Measurements from ENCODE around the gene SLC6A5. TPM values are rescaled to one million over a fixed set of nuclear protein-coding genes. Genes with fewer than 3 reads are reported as not detected.

The SLC6A5 gene
- total RNA-seq, 1 experiment from 2014 or later, result not detected

- peak; percentile 27 for DNase-seq (ENCODE audit: low read depth)
These were observed 2.9 kb upstream of the SLC6A5 start for GRCh38 chr11:20596205-20597153.

DNA sequence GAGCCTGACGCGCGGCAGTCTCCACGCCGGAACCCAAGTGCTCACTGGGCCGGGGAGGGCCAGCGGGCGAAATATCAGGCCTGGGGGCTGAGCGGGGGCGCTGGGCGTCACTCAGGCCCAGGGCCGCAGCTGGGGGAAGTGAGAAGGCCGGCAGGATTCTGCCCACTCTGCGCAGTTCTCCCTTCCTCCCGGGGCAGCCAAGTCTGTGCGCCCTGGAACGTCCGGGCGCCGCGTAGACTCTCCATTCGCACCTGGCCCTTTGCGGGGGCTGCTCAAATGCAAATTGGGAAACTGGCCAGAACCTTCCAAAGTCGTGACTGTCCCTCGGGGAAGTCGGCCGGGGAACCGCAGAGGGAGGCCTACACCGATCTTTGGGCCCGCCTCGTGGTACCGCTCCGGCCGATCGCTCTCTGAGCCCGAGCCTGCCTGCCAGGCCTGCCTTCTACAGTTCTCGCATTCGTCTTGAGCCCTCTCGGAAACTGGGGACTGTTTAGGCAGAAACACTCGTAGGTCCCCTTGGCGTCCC is 2.2 kb upstream of the SLC6A5 start:
- DNase-seq (ENCODE audit: low read depth), result no peak

- no peak for DNase-seq (ENCODE audit: low read depth)
These were observed 1.5 kb upstream of the SLC6A5 start for GRCh38 chr11:20597680-20598484.

GRCh38 chr11:20598492-20598891 is 916 bp upstream of the SLC6A5 start:
- DNase-seq (ENCODE audit: low read depth), result no peak

GRCh38 chr11:20600020-20600346 is 575 bp downstream of the SLC6A5 start:
- DNase-seq (ENCODE audit: low read depth), result no peak

- DNase-seq (ENCODE audit: low read depth), result no peak
These were observed 1.1 kb downstream of the SLC6A5 start for GRCh38 chr11:20600551-20600950.

DNA sequence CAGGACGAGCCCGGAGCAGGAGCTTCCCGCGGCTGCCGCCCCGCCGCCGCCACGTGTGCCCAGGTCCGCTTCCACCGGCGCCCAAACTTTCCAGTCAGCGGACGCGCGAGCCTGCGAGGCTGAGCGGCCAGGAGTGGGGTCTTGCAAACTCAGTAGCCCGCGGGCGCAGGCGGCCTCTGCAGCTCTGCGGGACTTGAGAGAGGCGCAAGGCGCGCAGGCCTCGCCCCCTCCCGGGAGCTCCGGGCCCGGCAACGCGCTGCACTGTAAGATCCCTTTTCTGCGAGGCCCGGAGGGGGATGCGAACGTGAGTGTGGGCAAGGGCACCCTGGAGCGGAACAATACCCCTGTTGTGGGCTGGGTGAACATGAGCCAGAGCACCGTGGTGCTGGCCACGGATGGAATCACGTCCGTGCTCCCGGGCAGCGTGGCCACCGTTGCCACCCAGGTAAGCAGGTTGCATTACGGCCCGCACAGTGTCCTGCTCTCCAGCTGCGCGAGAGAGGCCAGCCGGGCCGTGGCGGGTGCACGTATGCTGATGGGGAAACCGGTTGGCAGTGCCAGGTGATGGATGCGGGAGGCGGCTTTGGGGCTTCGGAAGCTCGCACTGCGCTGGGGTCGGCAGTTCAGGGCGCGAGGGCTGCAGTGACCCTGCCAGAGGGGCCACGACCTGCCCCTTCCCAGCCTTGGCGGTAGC is 2.0 kb downstream of the SLC6A5 start:
- no peak for DNase-seq (ENCODE audit: low read depth)

DNA sequence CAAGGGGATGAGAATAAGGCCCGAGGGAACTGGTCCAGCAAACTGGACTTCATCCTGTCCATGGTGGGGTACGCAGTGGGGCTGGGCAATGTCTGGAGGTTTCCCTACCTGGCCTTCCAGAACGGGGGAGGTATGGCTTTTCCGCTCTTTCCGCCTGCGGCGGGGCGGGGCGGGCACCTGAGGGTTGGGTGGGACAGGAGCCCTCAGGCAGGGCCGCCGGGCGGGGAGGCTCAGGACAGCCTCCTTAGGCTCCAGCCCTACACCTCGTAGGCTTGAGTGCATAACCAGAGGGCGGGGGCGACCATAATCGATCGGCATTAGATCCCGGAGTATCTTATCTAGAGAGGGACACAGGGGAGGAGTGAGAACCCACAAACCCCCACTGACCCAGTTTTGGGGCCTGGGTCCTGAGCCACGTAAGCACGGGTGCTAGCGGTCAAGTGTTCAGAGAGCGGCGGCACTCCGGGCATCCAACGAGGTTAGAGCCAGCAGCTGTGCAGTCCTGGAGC is 4.9 kb downstream of the SLC6A5 start:
- DNase-seq (ENCODE audit: low read depth), result no peak

DNA sequence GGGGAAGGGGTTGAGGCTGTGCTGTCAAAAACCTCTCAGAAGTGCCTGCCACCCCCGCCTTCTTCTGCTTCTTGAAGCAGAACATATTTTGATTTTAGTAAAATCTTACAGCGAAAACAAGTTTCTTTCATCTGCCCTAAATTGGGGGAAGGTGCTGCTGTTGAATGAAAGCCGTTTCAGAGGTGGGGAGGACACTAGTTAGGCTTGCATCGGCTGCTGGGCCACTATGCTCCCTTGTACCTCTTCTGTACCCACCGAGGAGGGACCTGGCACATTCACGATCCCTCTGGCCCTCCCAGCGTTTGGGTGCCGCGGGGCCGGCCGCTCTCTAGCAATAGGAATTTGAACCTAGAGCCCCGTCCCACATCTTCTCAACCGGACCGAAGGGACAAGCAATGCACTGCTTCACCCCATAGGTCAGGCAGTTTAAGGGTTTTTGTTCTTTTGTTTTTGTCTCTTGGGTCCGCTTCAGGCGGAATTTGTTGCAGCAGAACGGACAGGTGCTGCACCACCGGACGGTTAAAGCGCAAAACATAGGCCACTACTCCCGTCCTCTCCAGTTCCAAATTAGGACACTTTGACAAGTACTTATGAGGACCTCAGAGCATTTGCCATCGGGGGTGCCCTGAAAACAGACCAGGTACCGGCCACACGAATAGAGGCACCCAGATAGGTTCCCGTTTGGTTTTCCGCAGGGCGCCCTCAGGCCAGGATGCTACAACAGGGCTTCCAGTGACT is 5.6 kb downstream of the SLC6A5 start:
- DNase-seq (ENCODE audit: low read depth), result no peak

DNA sequence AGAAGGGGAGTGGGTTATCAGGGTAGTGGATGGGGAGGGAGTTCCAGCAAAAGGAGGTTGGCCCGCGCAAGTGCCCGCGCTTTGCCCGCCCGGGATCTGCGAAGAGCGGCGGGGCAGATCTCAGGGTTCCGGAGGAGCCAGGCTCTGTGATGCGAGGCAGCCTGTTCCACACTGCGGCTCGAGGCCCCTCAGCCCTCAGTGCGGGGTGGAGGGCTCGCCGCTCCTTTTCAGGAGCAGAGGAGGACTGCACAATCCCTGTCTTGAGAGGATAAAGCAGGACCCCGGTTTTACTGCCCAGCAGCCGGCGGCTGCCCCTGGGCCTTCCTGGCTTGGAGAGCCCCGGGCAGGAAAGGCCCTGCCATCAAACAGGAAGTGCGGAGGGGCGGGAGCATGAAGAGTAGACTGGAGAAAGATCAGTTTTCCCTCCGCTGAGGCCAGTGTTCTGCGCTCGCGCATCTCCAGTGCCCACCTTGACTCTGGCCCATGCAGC is 6.2 kb downstream of the SLC6A5 start:
- DNase-seq (ENCODE audit: low read depth), result no peak

DNA sequence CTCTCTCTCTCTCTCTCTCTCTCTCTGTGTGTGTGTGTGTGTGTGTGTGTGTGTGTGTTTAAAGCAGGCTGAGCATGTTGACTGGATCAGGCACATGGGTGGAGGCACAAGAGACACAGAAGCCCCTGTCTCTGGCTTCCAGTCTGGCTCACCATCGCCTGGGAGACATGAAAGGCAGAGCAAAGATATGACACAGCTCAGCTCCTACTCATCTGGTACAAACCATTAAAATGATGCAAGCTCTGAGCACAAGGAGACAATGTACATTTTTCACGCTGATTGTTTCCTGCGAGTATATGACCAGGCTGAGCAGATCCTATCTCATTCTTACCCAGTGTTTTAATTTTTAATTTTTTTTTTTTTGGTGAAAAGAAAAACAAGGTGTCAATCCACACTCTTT is 9.5 kb downstream of the SLC6A5 start:
- no peak for DNase-seq (ENCODE audit: low read depth)

- DNase-seq (ENCODE audit: low read depth), result peak; percentile 76
These were observed 10.6 kb downstream of the SLC6A5 start for GRCh38 chr11:20609727-20610707.

GRCh38 chr11:20610825-20611224 is 11.4 kb downstream of the SLC6A5 start:
- DNase-seq (ENCODE audit: low read depth), result no peak

DNA sequence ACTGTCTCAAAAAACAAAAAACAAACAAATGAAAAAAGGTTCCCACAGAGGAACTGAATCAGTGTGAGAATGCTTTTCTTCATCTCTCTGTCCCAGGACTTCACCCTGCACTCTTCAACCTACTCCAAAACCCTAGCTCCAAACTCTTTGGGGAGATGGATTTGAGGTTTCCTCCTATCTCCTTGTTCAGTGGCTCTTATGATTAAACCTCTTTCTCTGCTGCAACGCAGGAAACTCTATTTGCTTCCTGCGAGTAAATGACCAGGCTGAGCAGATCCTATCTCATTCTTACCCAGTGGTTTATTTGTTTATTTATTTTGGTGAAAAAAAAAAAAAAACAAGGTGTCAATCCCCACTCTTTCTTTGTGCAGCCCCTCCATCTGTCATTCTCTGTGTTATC is 12.0 kb downstream of the SLC6A5 start:
- DNase-seq (ENCODE audit: low read depth), result no peak

DNA sequence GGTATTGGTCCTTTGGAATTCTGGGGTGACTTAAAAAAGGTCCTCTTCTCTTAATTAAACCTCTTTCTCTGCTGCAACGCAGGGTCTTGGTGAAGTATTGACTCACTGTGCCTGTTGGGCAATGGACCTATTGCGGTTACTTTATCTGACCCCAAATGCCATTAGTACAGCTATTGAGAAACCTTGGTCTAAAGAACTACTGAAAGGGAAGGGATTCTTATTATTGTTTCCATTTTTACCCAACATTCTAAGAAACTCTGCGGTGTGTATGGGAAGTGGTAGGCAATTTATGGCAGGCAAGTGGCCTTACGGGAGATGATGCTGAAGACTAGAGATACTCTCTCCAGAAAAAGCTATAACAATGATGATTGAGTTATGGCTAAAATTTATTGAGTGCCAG is 12.5 kb downstream of the SLC6A5 start:
- DNase-seq (ENCODE audit: low read depth), result peak; percentile 13

- no peak for DNase-seq (ENCODE audit: low read depth)
These were observed 13.0 kb downstream of the SLC6A5 start for GRCh38 chr11:20612416-20612815.

GRCh38 chr11:20616920-20617319 is 17.5 kb downstream of the SLC6A5 start:
- DNase-seq (ENCODE audit: low read depth), result no peak

DNA sequence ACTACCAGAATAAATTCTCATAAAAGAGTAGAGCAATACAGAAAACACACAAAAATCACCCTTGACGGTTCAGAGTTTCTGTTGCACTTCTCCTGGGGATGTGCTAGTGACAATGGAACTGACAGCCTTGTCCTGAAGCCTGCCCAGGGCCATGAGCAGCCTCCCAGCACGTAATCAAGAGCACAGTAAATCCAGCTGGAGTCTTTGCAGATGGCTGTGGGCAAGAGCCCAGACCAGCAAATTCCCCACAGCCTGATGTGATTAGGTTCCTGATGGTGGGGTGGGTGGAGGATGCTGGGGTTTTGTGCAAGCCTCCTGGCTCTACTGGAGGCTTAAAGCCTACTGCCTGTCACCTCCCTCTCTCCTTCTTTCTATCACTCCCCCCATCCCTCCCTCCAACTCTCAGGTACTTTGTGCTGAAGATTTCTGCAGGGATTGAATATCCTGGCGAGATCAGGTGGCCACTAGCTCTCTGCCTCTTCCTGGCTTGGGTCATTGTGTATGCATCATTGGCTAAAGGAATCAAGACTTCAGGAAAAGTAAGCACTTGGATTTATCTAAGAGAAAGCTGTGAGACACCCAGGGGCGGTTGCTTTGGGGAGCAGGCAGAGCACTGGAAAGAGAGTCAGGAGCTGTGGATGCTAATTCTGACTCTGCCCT is 18.1 kb downstream of the SLC6A5 start:
- DNase-seq (ENCODE audit: low read depth), result no peak

- DNase-seq (ENCODE audit: low read depth), result no peak
These were observed 18.7 kb downstream of the SLC6A5 start for GRCh38 chr11:20618083-20618482.
